H7 (cell line): ENCODE data around the gene ERI2. TPM values are rescaled to one million over a fixed set of nuclear protein-coding genes. Genes with fewer than 3 reads are reported as not detected.

Source experiments
- DNase-seq: peaks from one replicate; pipeline ENCODE4 v3.0.0; 2012
- H3K27me3 ChIP-seq: 2 replicates; pipeline ENCODE4 v1.6.0; 2011; ENCODE audit warnings: mild to moderate bottlenecking, low read length; ENCODE audit not compliant: control insufficient read depth, insufficient read depth
- H3K36me3 ChIP-seq: replicated peaks from 2 replicates; pipeline ENCODE4 v1.5.1; 2011; ENCODE audit warnings: low read length; ENCODE audit not compliant: control insufficient read depth, insufficient read depth
- H3K4me3 ChIP-seq: 2 replicates; pipeline ENCODE4 v1.5.1; 2011; ENCODE audit warnings: low read depth, mild to moderate bottlenecking, control low read depth, low read length, moderate library complexity; ENCODE audit not compliant: insufficient read depth
- total RNA-seq: library from RNA; depleted of rRNA; stranded (reverse); fragments of >200 nt; shearing (Covaris generic); gene quantifications from 2 replicates; pipeline ENCODE4 v1.2.3, GENCODE V29; 2014; rRNA removed

The ERI2 gene
- total RNA-seq, result 19.1 and 33.7 TPM in 2 replicates

GRCh38 chr16:20806168-20807050 is at the start of gene ERI2, which contains the start of gene REXO5:
ERI2 (minus strand) TSS chr16:20806472; CDS start chr16:20806430, 42 bp downstream.
REXO5 (plus strand) TSS chr16:20806527; CDS start chr16:20806954, 427 bp downstream.
- Histone ChIP-seq H3K4me3 (peak within 1 kb of the TSS; percentile 90), H3K27me3 (no peaks in the 10 kb centered on the region), H3K36me3 (no peaks in the 10 kb centered on the region)
- DNase-seq, result peak; percentile 87

- no peaks in the 10 kb centered on the region; the same call in none of the 2 replicates for H3K36me3 ChIP-seq
- no peaks in the 10 kb centered on the region for H3K27me3 ChIP-seq
- no peak for DNase-seq
- H3K4me3 ChIP-seq, result no peak overlapping the region
Observed at GRCh38 chr16:20854963-20855362, 48.7 kb upstream of the ERI2 start.

GRCh38 chr16:20853981-20854620 is 47.8 kb upstream of the ERI2 start:
- Histone ChIP-seq H3K27me3 (no peaks in the 10 kb centered on the region), H3K4me3 (no peak overlapping the region), H3K36me3 (no peaks in the 10 kb centered on the region; the same call in 1 of the 2 replicates)
- DNase-seq, result no peak

- Histone ChIP-seq H3K36me3 (no peaks in the 10 kb centered on the region; the same call in 1 of the 2 replicates), H3K27me3 (no peaks in the 10 kb centered on the region), H3K4me3 (no peak overlapping the region)
- no peak for DNase-seq
Observed at GRCh38 chr16:20853143-20853542, 46.9 kb upstream of the ERI2 start.

GRCh38 chr16:20851601-20852000 is 45.3 kb upstream of the ERI2 start:
- H3K27me3 ChIP-seq, result no peaks in the 10 kb centered on the region
- no peak overlapping the region for H3K4me3 ChIP-seq
- DNase-seq, result no peak
- no peaks in the 10 kb centered on the region for H3K36me3 ChIP-seq

- Histone ChIP-seq H3K4me3 (no peak overlapping the region), H3K36me3 (no peaks in the 10 kb centered on the region), H3K27me3 (no peaks in the 10 kb centered on the region)
- no peak for DNase-seq
Observed at GRCh38 chr16:20850981-20851380, 44.7 kb upstream of the ERI2 start.

GRCh38 chr16:20849589-20850390 is 43.5 kb upstream of the ERI2 start:
- DNase-seq, result peak; percentile 52
- Histone ChIP-seq H3K36me3 (no peaks in the 10 kb centered on the region; the same call in 1 of the 2 replicates), H3K27me3 (no peaks in the 10 kb centered on the region), H3K4me3 (no peak overlapping the region)

GRCh38 chr16:20847550-20847949 is 41.3 kb upstream of the ERI2 start:
- H3K4me3 ChIP-seq, result no peak overlapping the region
- H3K36me3 ChIP-seq, result peaks cover 2% of the 10 kb centered on the region; the same call in 1 of the 2 replicates
- DNase-seq, result no peak
- H3K27me3 ChIP-seq, result no peaks in the 10 kb centered on the region

GRCh38 chr16:20846551-20846950 is 40.3 kb upstream of the ERI2 start:
- Histone ChIP-seq H3K4me3 (no peak overlapping the region), H3K36me3 (peaks cover 2% of the 10 kb centered on the region; the same call in 1 of the 2 replicates), H3K27me3 (no peaks in the 10 kb centered on the region)
- DNase-seq, result no peak

GRCh38 chr16:20846030-20846429 is 39.8 kb upstream of the ERI2 start:
- Histone ChIP-seq H3K27me3 (no peaks in the 10 kb centered on the region), H3K4me3 (no peak overlapping the region), H3K36me3 (peaks cover 2% of the 10 kb centered on the region; the same call in 1 of the 2 replicates)
- DNase-seq, result no peak

- Histone ChIP-seq H3K36me3 (peaks cover 2% of the 10 kb centered on the region; the same call in 1 of the 2 replicates), H3K27me3 (no peaks in the 10 kb centered on the region), H3K4me3 (no peak overlapping the region)
- DNase-seq, result no peak
Observed at GRCh38 chr16:20844588-20844987, 38.3 kb upstream of the ERI2 start.

- H3K27me3 ChIP-seq, result no peaks in the 10 kb centered on the region
- no peak for DNase-seq
- H3K4me3 ChIP-seq, result no peak overlapping the region
- peaks cover 2% of the 10 kb centered on the region; the same call in 1 of the 2 replicates for H3K36me3 ChIP-seq
Observed at GRCh38 chr16:20844054-20844453, 37.8 kb upstream of the ERI2 start.

GRCh38 chr16:20839504-20839903 is 33.2 kb upstream of the ERI2 start:
- DNase-seq, result no peak
- Histone ChIP-seq H3K27me3 (no peaks in the 10 kb centered on the region), H3K36me3 (peaks cover 1% of the 10 kb centered on the region), H3K4me3 (no peak overlapping the region)

GRCh38 chr16:20838240-20838639 is 32.0 kb upstream of the ERI2 start:
- Histone ChIP-seq H3K36me3 (no peaks in the 10 kb centered on the region; the same call in 1 of the 2 replicates), H3K4me3 (no peak overlapping the region), H3K27me3 (no peaks in the 10 kb centered on the region)
- no peak for DNase-seq
